KMS-11 (cell line): ENCODE data around the gene CACNA2D3.

Experiments used
- H2AFZ ChIP-seq: fragments of 200-600 bp; sonication (generic); 2 replicates; pipeline ENCODE4 v1.6.1; 2016; ENCODE audit warnings: antibody characterized with exemption, mixed run types, low read depth
- H3K27ac ChIP-seq: fragments of 200-600 bp; sonication (generic); 2 replicates; pipeline ENCODE4 v1.6.1; 2016; ENCODE audit warnings: mild to moderate bottlenecking, mixed run types
- H3K27me3 ChIP-seq: fragments of 200-600 bp; sonication (generic); 2 replicates; pipeline ENCODE4 v1.6.1; 2017; ENCODE audit warnings: mild to moderate bottlenecking, low read depth, mixed run types, moderate library complexity; ENCODE audit not compliant: insufficient read depth
- H3K36me3 ChIP-seq: fragments of 200-600 bp; sonication (generic); 2 replicates; pipeline ENCODE4 v1.6.1; 2017; ENCODE audit warnings: mild to moderate bottlenecking, mixed run types; ENCODE audit not compliant: insufficient read depth
- H3K4me1 ChIP-seq: fragments of 200-600 bp; sonication (generic); 2 replicates; pipeline ENCODE4 v1.6.1; 2016; ENCODE audit warnings: mild to moderate bottlenecking, low read depth, mixed run types; ENCODE audit not compliant: poor library complexity, severe bottlenecking
- H3K4me2 ChIP-seq: fragments of 200-600 bp; sonication (generic); 2 replicates; pipeline ENCODE4 v1.7.0; 2016; ENCODE audit warnings: mild to moderate bottlenecking, mixed run types
- H3K4me3 ChIP-seq: fragments of 200-600 bp; sonication (generic); IDR thresholded peaks from 2 replicates; pipeline ENCODE4 v1.6.1; 2017; ENCODE audit warnings: low read depth, low read length, mixed read lengths; ENCODE audit not compliant: insufficient read depth
- H3K79me2 ChIP-seq: fragments of 200-600 bp; sonication (generic); 2 replicates; pipeline ENCODE4 v1.6.1; 2016; ENCODE audit warnings: low read depth, mixed run types; ENCODE audit not compliant: insufficient read depth
- H3K9ac ChIP-seq: fragments of 200-600 bp; sonication (generic); 2 replicates; pipeline ENCODE4 v1.6.1; 2016; ENCODE audit warnings: mild to moderate bottlenecking, mixed run types
- H4K20me1 ChIP-seq: fragments of 200-600 bp; sonication (generic); 2 replicates; pipeline ENCODE4 v1.6.1; 2016; ENCODE audit warnings: mild to moderate bottlenecking, mixed run types; ENCODE audit not compliant: insufficient read depth
- CTCF ChIP-seq: fragments of 200-600 bp; sonication (generic); conservative IDR thresholded peaks from 2 replicates; pipeline ENCODE4 v1.6.1; 2017; ENCODE audit warnings: low read depth, mild to moderate bottlenecking, antibody characterized with exemption, low read length, moderate library complexity, mixed read lengths

CACNA2D3 gene

GRCh38 chr3:54940971-54941370 lies 818.6 kb downstream of the CACNA2D3 start:
- Histone ChIP-seq H3K27ac (no peak overlapping the region), H3K4me3 (no peak overlapping the region), H3K79me2 (no peaks in the 10 kb centered on the region), H3K27me3 (no peaks in the 10 kb centered on the region), H3K4me2 (no peak overlapping the region), H3K4me1 (no peaks in the 10 kb centered on the region), H3K36me3 (no peaks in the 10 kb centered on the region), H3K9ac (no peak overlapping the region), H4K20me1 (no peaks in the 10 kb centered on the region), H2AFZ (no peak overlapping the region)
- TF ChIP-seq CTCF = no peak

- no peaks in the 10 kb centered on the region for H4K20me1 ChIP-seq
- H3K79me2 ChIP-seq = no peaks in the 10 kb centered on the region
- no peaks in the 10 kb centered on the region for H3K27me3 ChIP-seq
- no peak overlapping the region for H3K4me2 ChIP-seq
- no peaks in the 10 kb centered on the region for H3K4me1 ChIP-seq
- no peaks in the 10 kb centered on the region for H3K36me3 ChIP-seq
- H3K4me3 ChIP-seq = no peak overlapping the region
- TF ChIP-seq CTCF = no peak
- H3K27ac ChIP-seq = no peak overlapping the region
- H2AFZ ChIP-seq = no peak overlapping the region
- no peak overlapping the region for H3K9ac ChIP-seq
These were observed 819.5 kb downstream of the CACNA2D3 start for GRCh38 chr3:54941690-54942362.

- H2AFZ ChIP-seq = no peak overlapping the region
- no peaks in the 10 kb centered on the region for H3K27me3 ChIP-seq
- no peaks in the 10 kb centered on the region for H3K79me2 ChIP-seq
- H3K4me3 ChIP-seq = no peak overlapping the region
- H3K4me1 ChIP-seq = no peaks in the 10 kb centered on the region
- TF ChIP-seq CTCF = no peak
- H3K36me3 ChIP-seq = no peaks in the 10 kb centered on the region
- H3K27ac ChIP-seq = no peak overlapping the region
- H3K4me2 ChIP-seq = no peak overlapping the region
- no peak overlapping the region for H3K9ac ChIP-seq
- no peaks in the 10 kb centered on the region for H4K20me1 ChIP-seq
These were observed 827.2 kb downstream of the CACNA2D3 start for GRCh38 chr3:54949491-54950044.

GRCh38 chr3:54950391-54951003 lies 828.1 kb downstream of the CACNA2D3 start:
- no peak overlapping the region for H3K27ac ChIP-seq
- no peak overlapping the region for H3K9ac ChIP-seq
- H3K4me3 ChIP-seq = no peak overlapping the region
- H3K4me1 ChIP-seq = no peaks in the 10 kb centered on the region
- H3K36me3 ChIP-seq = no peaks in the 10 kb centered on the region
- H3K27me3 ChIP-seq = no peaks in the 10 kb centered on the region
- TF ChIP-seq CTCF = no peak
- no peaks in the 10 kb centered on the region for H4K20me1 ChIP-seq
- no peak overlapping the region for H3K4me2 ChIP-seq
- no peaks in the 10 kb centered on the region for H3K79me2 ChIP-seq
- no peak overlapping the region for H2AFZ ChIP-seq
